Effector memory CD4-positive, alpha-beta T cell (primary cell): Measurements from ENCODE around the gene B4GALNT1.

Experiments used
- DNase-seq, 3 donors: peaks; one replicate each; pipeline ENCODE4 v3.0.0-alpha.2; 2020
- H3K27ac ChIP-seq: 2 replicates; pipeline ENCODE4 v1.7.0; 2013; ENCODE audit warnings: mild to moderate bottlenecking, low read length, moderate library complexity; ENCODE audit not compliant: insufficient read depth, poor library complexity, severe bottlenecking
- H3K27me3 ChIP-seq: replicated peaks from 2 replicates; pipeline ENCODE4 v1.7.0; 2013; ENCODE audit warnings: mild to moderate bottlenecking, low read length; ENCODE audit not compliant: insufficient read depth, control insufficient read depth, poor library complexity, severe bottlenecking
- H3K36me3 ChIP-seq: 2 replicates; pipeline ENCODE4 v1.7.0; 2013; ENCODE audit warnings: mild to moderate bottlenecking, low read length, moderate library complexity; ENCODE audit not compliant: control insufficient read depth, insufficient read depth
- H3K4me1 ChIP-seq: 2 replicates; pipeline ENCODE4 v1.7.0; 2013; ENCODE audit warnings: low read length, mild to moderate bottlenecking; ENCODE audit not compliant: control insufficient read depth, insufficient read depth, poor library complexity, severe bottlenecking
- H3K4me3 ChIP-seq: 2 replicates; pipeline ENCODE4 v1.7.0; 2013; ENCODE audit warnings: low read length, low read depth, mild to moderate bottlenecking; ENCODE audit not compliant: insufficient read depth, poor library complexity, severe bottlenecking
- H3K9me3 ChIP-seq: 2 replicates; pipeline ENCODE4 v1.7.0; 2013; ENCODE audit warnings: mild to moderate bottlenecking, low read length, moderate library complexity; ENCODE audit not compliant: control insufficient read depth

Gene B4GALNT1

GRCh38 chr12:57585156-57585555, 47.8 kb downstream of the B4GALNT1 start:
- Histone ChIP-seq H3K36me3 (no peaks in the 10 kb centered on the region), H3K4me1 (no peaks in the 10 kb centered on the region), H3K4me3 (no peak overlapping the region), H3K27me3 (no peaks in the 10 kb centered on the region), H3K27ac (no peak overlapping the region), H3K9me3 (no peaks in the 10 kb centered on the region)
- no peak for DNase-seq

- H3K36me3 ChIP-seq: no peaks in the 10 kb centered on the region
- H3K4me1 ChIP-seq: no peaks in the 10 kb centered on the region
- no peak for DNase-seq
- H3K9me3 ChIP-seq: no peaks in the 10 kb centered on the region
- H3K27ac ChIP-seq: no peak overlapping the region
- no peak overlapping the region for H3K4me3 ChIP-seq
- H3K27me3 ChIP-seq: no peaks in the 10 kb centered on the region
Observed at GRCh38 chr12:57584690-57585089, 48.3 kb downstream of the B4GALNT1 start.

- Histone ChIP-seq H3K27me3 (no peaks in the 10 kb centered on the region), H3K36me3 (no peaks in the 10 kb centered on the region), H3K4me3 (no peak overlapping the region), H3K4me1 (no peaks in the 10 kb centered on the region), H3K27ac (no peak overlapping the region), H3K9me3 (no peaks in the 10 kb centered on the region)
- no peak for DNase-seq
Observed at GRCh38 chr12:57584050-57584449, 49.0 kb downstream of the B4GALNT1 start.

- no peak overlapping the region for H3K4me3 ChIP-seq
- H3K27ac ChIP-seq: no peak overlapping the region
- H3K27me3 ChIP-seq: no peaks in the 10 kb centered on the region
- H3K36me3 ChIP-seq: no peaks in the 10 kb centered on the region
- peak; percentile 39 to 58 (median 49) for DNase-seq
- no peaks in the 10 kb centered on the region for H3K4me1 ChIP-seq
- H3K9me3 ChIP-seq: no peaks in the 10 kb centered on the region
Observed at GRCh38 chr12:57583008-57583831, 49.8 kb downstream of the B4GALNT1 start.

- no peaks in the 10 kb centered on the region for H3K4me1 ChIP-seq
- H3K27me3 ChIP-seq: no peaks in the 10 kb centered on the region
- H3K27ac ChIP-seq: no peak overlapping the region
- no peaks in the 10 kb centered on the region for H3K36me3 ChIP-seq
- no peaks in the 10 kb centered on the region for H3K9me3 ChIP-seq
- H3K4me3 ChIP-seq: no peak overlapping the region
- no peak for DNase-seq
Observed at GRCh38 chr12:57582440-57582839, 50.6 kb downstream of the B4GALNT1 start.

GRCh38 chr12:57581802-57582201, 51.2 kb downstream of the B4GALNT1 start:
- Histone ChIP-seq H3K36me3 (no peaks in the 10 kb centered on the region), H3K4me1 (no peaks in the 10 kb centered on the region), H3K9me3 (no peaks in the 10 kb centered on the region), H3K4me3 (no peak overlapping the region), H3K27ac (no peak overlapping the region), H3K27me3 (no peaks in the 10 kb centered on the region)
- no peak for DNase-seq

- Histone ChIP-seq H3K9me3 (no peaks in the 10 kb centered on the region), H3K4me1 (no peaks in the 10 kb centered on the region), H3K27ac (no peak overlapping the region), H3K4me3 (no peak overlapping the region), H3K27me3 (no peaks in the 10 kb centered on the region), H3K36me3 (no peaks in the 10 kb centered on the region)
- no peak for DNase-seq
Observed at GRCh38 chr12:57580466-57580795, 52.6 kb downstream of the B4GALNT1 start.

- DNase-seq: no peak
- Histone ChIP-seq H3K4me1 (no peaks in the 10 kb centered on the region), H3K4me3 (no peak overlapping the region), H3K9me3 (no peaks in the 10 kb centered on the region), H3K27me3 (no peaks in the 10 kb centered on the region), H3K36me3 (no peaks in the 10 kb centered on the region), H3K27ac (no peak overlapping the region)
Observed at GRCh38 chr12:57579677-57580465, 53.1 kb downstream of the B4GALNT1 start.

GRCh38 chr12:57579011-57579410, 54.0 kb downstream of the B4GALNT1 start:
- Histone ChIP-seq H3K27ac (no peak overlapping the region), H3K4me3 (no peak overlapping the region), H3K4me1 (no peaks in the 10 kb centered on the region), H3K36me3 (no peaks in the 10 kb centered on the region), H3K27me3 (no peaks in the 10 kb centered on the region), H3K9me3 (no peaks in the 10 kb centered on the region)
- no peak for DNase-seq
